ENCODE measurements around the gene CDH16. TPM values are rescaled to one million over a fixed set of nuclear protein-coding genes. Genes with fewer than 3 reads are reported as not detected.

The CDH16 gene
- total and polyA plus RNA-seq, 2 of the 13 experiments (the other 11 are each of a cell fraction or from before 2014, with no cell fraction given) = 2.7 to 3.9 TPM

DNA sequence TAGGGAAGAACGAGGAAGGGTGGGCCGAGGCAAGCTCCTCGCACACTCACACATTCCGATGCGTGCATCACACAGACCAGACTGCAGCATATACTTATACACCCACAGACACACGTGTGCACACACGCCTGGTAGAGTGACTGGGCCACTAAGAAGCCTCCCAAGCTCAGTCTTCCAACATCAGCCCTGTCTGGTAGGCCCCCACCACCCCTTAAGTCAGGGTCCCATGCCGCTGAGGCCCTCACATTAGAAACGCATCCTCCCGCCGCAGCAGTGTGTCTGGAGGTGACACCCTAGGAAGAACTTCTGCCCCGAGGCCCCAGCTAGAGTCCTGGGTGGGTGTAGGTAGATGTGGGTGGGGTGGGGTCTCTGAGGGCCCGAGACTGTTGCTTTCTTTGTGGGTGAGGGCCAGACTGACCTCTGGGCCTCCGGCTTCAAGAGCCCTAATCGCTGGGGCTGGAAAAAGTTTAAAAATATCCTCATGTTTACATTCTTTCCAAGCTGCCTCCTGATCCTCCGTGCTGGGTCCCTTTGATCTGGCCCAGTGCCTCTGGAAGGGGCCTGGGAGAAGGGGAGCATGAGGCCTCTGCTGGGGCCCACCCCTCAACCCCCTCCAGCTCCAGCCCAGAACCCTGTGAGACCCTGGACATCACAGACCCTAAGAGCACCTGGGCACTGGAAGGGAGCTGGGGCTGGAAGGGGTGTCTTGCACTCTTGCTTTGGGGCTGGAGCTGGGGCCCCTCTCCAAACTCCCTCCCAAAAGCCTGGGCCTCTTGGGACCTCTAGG, 13.6 kb downstream of the CDH16 start (continued):
- TF ChIP-seq HHEX (CRISPR knock-in tag; IDR thresholded peaks at IDR 0.05) (no peak), U2AF2 (IDR thresholded peaks at IDR 0.05; ENCODE audit: low read depth, low read length) (no peak), RELA (CRISPR knock-in tag; IDR thresholded peaks at IDR 0.05) (no peak), ZNF790 (CRISPR knock-in tag; IDR thresholded peaks at IDR 0.05; ENCODE audit: borderline replicate concordance) (no peak), GATAD2A (CRISPR knock-in tag; IDR thresholded peaks at IDR 0.05) (peak; percentile 88), ZNF879 (CRISPR knock-in tag; IDR thresholded peaks at IDR 0.05) (no peak), ZNF713 (CRISPR knock-in tag; IDR thresholded peaks at IDR 0.05) (peak; percentile 45; the same call in 1 of the 2 replicates), SP5 (CRISPR knock-in tag; IDR thresholded peaks at IDR 0.05; ENCODE audit: borderline replicate concordance, low read depth) (peak; percentile 88)
- TF ChIP-seq, protein P1, sequence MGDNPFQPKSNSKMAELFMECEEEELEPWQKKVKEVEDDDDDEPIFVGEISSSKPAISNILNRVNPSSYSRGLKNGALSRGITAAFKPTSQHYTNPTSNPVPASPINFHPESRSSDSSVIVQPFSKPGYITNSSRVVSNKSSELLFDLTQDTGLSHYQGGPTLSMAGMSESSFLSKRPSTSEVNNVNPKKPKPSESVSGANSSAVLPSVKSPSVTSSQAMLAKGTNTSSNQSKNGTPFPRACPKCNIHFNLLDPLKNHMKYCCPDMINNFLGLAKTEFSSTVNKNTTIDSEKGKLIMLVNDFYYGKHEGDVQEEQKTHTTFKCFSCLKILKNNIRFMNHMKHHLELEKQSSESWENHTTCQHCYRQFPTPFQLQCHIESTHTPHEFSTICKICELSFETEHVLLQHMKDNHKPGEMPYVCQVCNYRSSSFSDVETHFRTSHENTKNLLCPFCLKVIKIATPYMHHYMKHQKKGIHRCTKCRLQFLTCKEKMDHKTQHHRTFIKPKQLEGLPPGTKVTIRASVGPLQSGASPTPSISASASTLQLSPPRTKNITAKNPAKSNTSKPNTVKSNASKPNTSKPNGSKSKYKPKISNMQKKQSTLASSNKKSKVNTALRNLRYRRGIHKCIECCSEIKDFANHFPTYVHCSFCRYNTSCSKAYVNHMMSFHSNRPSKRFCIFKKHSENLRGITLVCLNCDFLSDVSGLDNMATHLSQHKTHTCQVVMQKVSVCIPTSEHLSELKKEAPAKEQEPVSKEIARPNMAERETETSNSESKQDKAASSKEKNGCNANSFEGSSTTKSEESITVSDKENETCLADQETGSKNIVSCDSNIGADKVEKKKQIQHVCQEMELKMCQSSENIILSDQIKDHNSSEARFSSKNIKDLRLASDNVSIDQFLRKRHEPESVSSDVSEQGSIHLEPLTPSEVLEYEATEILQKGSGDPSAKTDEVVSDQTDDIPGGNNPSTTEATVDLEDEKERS (CRISPR knock-in tag; IDR thresholded peaks at IDR 0.05) = no peak
- TF ChIP-seq, protein P2, sequence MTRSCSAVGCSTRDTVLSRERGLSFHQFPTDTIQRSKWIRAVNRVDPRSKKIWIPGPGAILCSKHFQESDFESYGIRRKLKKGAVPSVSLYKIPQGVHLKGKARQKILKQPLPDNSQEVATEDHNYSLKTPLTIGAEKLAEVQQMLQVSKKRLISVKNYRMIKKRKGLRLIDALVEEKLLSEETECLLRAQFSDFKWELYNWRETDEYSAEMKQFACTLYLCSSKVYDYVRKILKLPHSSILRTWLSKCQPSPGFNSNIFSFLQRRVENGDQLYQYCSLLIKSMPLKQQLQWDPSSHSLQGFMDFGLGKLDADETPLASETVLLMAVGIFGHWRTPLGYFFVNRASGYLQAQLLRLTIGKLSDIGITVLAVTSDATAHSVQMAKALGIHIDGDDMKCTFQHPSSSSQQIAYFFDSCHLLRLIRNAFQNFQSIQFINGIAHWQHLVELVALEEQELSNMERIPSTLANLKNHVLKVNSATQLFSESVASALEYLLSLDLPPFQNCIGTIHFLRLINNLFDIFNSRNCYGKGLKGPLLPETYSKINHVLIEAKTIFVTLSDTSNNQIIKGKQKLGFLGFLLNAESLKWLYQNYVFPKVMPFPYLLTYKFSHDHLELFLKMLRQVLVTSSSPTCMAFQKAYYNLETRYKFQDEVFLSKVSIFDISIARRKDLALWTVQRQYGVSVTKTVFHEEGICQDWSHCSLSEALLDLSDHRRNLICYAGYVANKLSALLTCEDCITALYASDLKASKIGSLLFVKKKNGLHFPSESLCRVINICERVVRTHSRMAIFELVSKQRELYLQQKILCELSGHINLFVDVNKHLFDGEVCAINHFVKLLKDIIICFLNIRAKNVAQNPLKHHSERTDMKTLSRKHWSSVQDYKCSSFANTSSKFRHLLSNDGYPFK (CRISPR knock-in tag; IDR thresholded peaks at IDR 0.05; ENCODE audit: borderline replicate concordance) = no peak
- TF ChIP-seq, protein P3, sequence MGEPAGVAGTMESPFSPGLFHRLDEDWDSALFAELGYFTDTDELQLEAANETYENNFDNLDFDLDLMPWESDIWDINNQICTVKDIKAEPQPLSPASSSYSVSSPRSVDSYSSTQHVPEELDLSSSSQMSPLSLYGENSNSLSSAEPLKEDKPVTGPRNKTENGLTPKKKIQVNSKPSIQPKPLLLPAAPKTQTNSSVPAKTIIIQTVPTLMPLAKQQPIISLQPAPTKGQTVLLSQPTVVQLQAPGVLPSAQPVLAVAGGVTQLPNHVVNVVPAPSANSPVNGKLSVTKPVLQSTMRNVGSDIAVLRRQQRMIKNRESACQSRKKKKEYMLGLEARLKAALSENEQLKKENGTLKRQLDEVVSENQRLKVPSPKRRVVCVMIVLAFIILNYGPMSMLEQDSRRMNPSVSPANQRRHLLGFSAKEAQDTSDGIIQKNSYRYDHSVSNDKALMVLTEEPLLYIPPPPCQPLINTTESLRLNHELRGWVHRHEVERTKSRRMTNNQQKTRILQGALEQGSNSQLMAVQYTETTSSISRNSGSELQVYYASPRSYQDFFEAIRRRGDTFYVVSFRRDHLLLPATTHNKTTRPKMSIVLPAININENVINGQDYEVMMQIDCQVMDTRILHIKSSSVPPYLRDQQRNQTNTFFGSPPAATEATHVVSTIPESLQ (CRISPR knock-in tag; conservative IDR thresholded peaks at IDR 0.05) = no peak
- TF ChIP-seq, protein P4, sequence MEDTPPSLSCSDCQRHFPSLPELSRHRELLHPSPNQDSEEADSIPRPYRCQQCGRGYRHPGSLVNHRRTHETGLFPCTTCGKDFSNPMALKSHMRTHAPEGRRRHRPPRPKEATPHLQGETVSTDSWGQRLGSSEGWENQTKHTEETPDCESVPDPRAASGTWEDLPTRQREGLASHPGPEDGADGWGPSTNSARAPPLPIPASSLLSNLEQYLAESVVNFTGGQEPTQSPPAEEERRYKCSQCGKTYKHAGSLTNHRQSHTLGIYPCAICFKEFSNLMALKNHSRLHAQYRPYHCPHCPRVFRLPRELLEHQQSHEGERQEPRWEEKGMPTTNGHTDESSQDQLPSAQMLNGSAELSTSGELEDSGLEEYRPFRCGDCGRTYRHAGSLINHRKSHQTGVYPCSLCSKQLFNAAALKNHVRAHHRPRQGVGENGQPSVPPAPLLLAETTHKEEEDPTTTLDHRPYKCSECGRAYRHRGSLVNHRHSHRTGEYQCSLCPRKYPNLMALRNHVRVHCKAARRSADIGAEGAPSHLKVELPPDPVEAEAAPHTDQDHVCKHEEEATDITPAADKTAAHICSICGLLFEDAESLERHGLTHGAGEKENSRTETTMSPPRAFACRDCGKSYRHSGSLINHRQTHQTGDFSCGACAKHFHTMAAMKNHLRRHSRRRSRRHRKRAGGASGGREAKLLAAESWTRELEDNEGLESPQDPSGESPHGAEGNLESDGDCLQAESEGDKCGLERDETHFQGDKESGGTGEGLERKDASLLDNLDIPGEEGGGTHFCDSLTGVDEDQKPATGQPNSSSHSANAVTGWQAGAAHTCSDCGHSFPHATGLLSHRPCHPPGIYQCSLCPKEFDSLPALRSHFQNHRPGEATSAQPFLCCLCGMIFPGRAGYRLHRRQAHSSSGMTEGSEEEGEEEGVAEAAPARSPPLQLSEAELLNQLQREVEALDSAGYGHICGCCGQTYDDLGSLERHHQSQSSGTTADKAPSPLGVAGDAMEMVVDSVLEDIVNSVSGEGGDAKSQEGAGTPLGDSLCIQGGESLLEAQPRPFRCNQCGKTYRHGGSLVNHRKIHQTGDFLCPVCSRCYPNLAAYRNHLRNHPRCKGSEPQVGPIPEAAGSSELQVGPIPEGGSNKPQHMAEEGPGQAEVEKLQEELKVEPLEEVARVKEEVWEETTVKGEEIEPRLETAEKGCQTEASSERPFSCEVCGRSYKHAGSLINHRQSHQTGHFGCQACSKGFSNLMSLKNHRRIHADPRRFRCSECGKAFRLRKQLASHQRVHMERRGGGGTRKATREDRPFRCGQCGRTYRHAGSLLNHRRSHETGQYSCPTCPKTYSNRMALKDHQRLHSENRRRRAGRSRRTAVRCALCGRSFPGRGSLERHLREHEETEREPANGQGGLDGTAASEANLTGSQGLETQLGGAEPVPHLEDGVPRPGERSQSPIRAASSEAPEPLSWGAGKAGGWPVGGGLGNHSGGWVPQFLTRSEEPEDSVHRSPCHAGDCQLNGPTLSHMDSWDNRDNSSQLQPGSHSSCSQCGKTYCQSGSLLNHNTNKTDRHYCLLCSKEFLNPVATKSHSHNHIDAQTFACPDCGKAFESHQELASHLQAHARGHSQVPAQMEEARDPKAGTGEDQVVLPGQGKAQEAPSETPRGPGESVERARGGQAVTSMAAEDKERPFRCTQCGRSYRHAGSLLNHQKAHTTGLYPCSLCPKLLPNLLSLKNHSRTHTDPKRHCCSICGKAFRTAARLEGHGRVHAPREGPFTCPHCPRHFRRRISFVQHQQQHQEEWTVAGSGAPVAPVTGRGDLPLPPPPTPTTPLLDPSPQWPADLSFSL (CRISPR knock-in tag; IDR thresholded peaks at IDR 0.05) = 0 out of 2 replicates have a peak, but pooled peaks have one; percentile 17

Measured in HepG2 (cell line).